GM21786 (cell line): ENCODE results near the gene PARD6G.

Experiments used
- ATAC-seq: cut with Tn5 transposase; IDR thresholded peaks from one replicate; pipeline ENCODE4 v1.9.1; 2021; ENCODE audit not compliant: unreplicated experiment

Gene PARD6G

GRCh38 chr18:80192653-80193385, 54.5 kb downstream of the PARD6G start:
- no peak for ATAC-seq

- no peak for ATAC-seq
Observed at GRCh38 chr18:80191907-80192652, 55.2 kb downstream of the PARD6G start.

- ATAC-seq: no peak
Observed at GRCh38 chr18:80191264-80191663, 56.0 kb downstream of the PARD6G start.

GRCh38 chr18:80190311-80190710, 57.0 kb downstream of the PARD6G start:
- no peak for ATAC-seq

GRCh38 chr18:80189531-80189865, 57.8 kb downstream of the PARD6G start:
- no peak for ATAC-seq

GRCh38 chr18:80188643-80189530, 58.4 kb downstream of the PARD6G start:
- ATAC-seq: no peak

- no peak for ATAC-seq
Observed at GRCh38 chr18:80187956-80188642, 59.2 kb downstream of the PARD6G start.

- ATAC-seq: no peak
Observed at GRCh38 chr18:80185545-80185944, 61.8 kb downstream of the PARD6G start.

- ATAC-seq: no peak
Observed at GRCh38 chr18:80184243-80184772, 63.0 kb downstream of the PARD6G start.

GRCh38 chr18:80183273-80184050, 63.9 kb downstream of the PARD6G start:
- no peak for ATAC-seq

GRCh38 chr18:80182855-80183254, 64.5 kb downstream of the PARD6G start:
- no peak for ATAC-seq

GRCh38 chr18:80181642-80182461, 65.5 kb downstream of the PARD6G start:
- no peak for ATAC-seq

GRCh38 chr18:80180778-80181564, 66.3 kb downstream of the PARD6G start:
- no peak for ATAC-seq

GRCh38 chr18:80179857-80180558, 67.3 kb downstream of the PARD6G start:
- no peak for ATAC-seq

- no peak for ATAC-seq
Observed at GRCh38 chr18:80178935-80179818, 68.1 kb downstream of the PARD6G start.

GRCh38 chr18:80177128-80177527, 70.2 kb downstream of the PARD6G start:
- ATAC-seq: no peak
